Measurements from ENCODE around the gene ARID5B.
A peak's percentile ranks its signal among the peaks of the same experiment; 100 is the strongest.
"Not testable (repeated sequence)": the region's sequence is repeated elsewhere in the genome, so short reads cannot be mapped to it uniquely, and the experiment has no call there.

The ARID5B gene, protein sequence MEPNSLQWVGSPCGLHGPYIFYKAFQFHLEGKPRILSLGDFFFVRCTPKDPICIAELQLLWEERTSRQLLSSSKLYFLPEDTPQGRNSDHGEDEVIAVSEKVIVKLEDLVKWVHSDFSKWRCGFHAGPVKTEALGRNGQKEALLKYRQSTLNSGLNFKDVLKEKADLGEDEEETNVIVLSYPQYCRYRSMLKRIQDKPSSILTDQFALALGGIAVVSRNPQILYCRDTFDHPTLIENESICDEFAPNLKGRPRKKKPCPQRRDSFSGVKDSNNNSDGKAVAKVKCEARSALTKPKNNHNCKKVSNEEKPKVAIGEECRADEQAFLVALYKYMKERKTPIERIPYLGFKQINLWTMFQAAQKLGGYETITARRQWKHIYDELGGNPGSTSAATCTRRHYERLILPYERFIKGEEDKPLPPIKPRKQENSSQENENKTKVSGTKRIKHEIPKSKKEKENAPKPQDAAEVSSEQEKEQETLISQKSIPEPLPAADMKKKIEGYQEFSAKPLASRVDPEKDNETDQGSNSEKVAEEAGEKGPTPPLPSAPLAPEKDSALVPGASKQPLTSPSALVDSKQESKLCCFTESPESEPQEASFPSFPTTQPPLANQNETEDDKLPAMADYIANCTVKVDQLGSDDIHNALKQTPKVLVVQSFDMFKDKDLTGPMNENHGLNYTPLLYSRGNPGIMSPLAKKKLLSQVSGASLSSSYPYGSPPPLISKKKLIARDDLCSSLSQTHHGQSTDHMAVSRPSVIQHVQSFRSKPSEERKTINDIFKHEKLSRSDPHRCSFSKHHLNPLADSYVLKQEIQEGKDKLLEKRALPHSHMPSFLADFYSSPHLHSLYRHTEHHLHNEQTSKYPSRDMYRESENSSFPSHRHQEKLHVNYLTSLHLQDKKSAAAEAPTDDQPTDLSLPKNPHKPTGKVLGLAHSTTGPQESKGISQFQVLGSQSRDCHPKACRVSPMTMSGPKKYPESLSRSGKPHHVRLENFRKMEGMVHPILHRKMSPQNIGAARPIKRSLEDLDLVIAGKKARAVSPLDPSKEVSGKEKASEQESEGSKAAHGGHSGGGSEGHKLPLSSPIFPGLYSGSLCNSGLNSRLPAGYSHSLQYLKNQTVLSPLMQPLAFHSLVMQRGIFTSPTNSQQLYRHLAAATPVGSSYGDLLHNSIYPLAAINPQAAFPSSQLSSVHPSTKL

DNA sequence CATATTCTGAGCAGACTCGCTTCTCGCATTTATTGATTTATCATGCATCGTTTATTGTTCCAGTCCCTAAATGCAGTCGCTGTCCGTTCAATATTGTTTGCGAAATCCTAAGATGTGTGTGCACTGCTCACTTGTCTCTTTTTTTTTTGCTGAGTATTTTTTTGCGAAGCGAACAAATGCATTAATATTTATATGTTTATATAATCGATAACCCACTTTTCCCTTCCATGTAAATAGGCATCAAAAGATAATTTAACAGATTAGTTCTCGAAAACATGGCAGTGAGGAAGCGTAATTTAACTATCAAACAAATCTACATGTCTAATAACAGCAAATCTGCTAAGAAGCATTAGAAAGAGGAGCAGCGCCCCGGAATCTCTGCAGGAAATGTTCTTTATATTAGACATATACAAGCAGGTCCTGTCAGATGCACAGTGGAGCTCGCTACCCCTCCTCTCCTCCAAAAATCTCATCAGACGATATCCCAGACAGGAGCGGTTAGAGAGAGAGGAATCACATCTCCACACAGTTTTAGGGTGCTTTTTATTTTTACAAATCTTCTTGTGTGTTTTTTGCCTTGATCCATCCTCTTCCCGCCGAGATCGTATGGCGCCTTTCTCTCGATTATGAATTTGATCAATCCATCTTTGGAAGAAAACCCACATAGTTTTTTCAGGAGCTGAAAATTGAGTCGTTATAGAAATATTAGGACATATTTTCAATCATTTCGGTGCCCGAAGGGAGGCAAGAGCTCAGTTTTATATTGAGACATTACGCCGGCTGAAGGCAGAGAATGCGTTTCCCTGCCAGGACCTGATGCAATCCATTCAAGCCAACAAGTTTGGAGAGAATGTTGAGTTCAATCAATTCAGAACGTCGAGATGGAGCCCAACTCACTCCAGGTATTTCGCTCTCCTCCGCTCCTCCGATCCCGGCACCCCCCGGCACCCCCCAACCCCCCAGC, at the start of gene ARID5B:
Gene ARID5B (plus strand): TSS at position 871 of the 964 bp plus-strand sequence. CDS start 11 bp downstream, at position 882.
- DNase-seq: peak; percentile 40 to 80

DNA sequence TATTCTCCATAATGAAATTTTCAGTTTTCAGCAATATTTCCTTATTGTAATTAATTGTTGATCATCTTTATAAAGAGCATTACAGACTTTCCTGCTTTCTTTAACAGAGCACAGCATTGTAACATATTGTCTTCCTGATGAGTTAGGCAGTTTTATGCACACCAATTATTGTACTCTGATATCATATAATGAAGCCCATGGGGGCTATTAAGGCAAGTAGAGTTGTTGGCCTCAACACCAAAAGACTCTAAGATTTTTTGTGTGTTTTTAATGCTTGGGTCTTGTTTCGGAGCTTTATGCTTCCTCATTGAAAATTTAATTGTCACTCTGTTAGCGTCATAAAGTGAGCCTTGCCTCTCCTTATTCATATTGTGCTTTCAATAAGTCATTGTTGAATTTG, 49.2 kb upstream of the ARID5B start:
- no peak for DNase-seq

DNA sequence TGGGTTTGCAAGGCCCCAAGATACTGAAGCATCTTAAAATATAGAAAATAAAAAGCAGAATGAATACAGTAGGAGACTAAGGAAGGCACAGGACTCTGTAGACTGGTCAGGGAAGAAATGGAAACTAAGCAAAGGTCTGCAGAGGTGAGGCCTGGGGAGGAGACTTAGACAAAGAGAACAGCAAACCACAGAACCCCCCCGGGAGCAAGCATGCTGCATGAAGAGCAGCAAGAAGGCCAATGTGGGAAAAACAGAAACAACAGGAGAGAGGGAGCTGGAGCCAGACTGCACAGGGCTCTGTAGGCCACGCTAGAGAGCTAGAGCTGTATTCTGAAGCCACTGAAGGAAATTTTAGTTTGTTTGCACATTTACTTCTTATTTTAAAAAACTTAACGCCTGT, 45.7 kb upstream of the ARID5B start:
- no peak for DNase-seq

DNA sequence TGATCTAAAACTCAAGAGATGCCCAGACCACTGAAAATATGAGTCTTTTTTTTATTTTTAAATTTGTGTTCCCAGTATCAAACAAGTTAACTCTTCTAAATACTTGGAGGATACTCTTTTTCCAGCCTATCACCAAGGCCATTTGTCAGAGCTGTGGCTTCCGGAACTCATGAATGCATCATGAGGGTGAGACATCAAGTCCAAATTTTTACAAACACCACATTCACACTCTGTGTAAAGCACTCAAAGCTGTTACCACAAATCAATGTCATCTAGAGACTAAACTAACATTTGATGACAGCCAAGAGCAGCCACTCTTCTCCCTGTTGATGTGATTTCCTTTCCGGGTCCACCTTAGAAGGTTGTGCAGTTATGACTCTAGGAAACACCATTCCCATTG, 43.8 kb upstream of the ARID5B start:
- no peak for DNase-seq

DNA sequence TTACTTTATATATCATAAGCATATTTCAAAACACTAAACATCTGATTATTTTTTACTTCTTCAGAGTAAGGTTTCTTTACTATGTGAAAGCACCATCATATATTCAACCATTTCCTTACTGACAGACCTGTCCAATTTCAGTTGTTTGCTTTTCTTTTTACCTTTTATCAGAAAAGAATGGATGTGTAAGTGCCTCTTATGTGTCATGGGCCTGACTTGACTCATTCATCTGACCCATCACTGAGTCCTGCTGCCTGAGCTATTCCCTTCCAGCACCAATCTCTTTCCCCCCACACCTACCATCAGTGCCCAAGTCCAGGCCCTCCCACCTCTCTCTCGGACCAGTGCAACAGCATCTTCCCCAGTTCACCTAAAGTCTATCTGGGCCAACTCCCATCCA, 41.7 kb upstream of the ARID5B start:
- no peak for DNase-seq

DNA sequence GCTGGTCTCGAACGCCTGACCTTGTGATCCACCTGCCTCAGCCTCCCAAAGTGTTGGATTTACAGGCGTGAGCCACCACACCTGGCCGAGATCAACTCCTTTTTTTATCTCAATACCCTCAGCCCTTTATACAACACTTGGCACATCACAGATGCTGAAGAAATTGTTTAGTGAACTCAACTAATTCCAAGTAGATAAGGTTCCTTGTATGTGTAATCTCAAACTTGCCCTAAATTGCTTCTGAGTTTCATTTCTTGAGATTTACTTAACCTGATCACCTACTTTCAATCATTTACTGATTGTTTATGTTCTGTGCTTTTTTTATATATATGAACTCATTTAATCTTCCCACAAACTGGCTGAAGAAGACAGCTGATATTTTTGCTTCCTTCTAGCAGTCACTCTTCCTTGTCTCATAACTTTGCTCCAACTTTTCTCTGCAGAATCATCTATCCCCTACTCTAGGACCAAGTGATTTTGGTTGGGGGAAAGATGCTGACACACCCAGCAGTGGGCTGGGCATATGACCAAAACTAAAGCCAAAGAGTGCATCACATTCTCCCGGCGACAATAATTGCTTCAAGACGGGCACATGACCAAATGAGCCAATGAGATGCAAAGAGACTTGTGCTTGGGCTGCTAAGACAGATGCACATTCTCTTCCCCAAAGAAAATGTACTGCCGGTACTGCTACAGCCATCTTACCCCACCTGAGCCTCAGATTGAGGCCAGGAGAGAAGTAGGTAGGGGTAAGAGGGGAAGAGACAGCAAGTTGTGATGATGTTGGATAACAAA, 40.3 kb upstream of the ARID5B start:
- no peak for DNase-seq

DNA sequence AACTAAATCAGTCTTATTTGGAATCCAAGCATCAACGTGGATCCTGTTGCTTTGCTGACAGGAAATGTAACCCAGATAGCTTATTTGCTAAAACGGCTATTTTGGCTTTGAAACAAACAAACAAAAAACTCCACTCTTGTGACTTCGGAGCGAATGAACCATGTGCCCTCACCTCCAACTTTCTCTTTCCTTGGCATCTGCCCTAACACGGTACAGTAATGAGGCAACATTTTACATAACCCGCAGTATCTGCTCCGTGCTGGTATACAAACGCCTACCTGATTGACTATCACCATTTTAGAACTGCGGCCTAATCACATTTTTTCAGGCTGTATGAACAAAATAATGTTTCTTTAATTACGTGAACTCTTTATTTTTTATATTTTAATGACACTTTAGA, 37.5 kb upstream of the ARID5B start:
- DNase-seq: no peak

DNA sequence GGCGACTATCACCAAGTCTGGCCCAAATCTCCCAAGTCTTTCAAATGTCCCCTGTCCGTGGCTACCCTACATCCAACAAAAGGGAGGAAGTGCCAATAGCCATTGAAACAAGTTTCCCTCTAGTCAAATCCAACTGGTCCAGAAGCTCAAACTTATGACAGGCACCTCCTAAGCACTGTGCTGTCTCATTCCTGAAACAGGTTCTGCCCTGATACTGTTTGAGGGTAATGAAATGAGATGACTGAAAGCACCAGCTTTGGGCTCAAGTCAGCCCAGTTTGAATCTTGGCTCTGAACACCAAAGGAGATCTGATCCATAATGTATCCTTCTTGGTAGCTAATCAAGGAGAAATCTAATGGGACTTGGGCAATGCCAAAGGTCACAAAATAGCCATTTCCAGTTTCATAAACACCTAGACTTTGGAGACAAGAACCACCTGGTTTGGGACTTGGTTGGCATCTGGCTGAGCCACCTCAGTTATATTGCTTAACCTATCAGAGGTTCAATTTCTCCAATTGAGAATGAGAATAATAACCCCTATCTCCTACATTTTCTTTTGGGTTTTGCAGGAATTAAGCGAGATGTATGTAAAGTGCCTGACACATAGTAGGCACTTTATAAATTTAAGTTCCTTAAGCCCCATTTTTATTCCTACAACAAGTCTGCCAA, 34.7 kb upstream of the ARID5B start:
- DNase-seq: no peak

DNA sequence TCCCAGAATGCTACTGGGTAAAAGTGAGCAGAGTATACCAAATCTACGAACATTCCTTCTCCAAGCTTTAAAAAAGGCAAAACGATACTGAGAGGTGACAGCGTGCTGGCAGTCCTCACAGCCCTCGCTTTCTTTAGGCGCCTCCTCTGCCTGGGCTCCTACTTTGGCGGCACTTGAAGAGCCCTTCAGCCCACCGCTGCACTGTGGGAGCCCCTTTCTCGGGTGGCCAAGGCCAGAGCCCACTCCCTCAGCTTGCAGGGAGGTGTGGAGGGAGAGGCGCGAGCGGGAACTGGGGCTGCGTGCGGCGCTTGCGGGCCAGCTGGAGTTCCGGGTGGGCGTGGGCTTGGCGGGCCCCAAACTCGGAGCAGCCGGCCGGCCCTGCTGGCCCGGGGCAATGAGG, 34.1 kb upstream of the ARID5B start:
- DNase-seq: not testable (repeated sequence)

DNA sequence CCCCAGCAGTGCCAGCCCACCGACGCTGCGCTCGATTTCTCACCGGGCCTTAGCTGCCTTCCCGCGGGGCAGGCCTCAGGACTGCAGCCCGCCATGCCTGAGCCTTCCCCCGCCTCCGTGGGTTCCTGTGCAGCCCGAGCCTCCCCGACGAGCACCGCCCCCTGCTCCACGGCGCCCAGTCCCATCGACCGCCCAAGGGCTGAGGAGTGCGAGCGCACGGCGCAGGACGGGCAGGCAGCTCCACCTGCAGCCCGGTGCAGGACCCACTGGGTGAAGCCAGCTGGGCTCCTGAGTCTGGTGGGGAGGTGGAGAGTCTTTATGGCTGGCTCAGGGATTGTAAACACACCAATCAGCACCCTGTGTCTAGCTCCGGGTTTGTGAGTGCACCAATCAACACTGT, 33.7 kb upstream of the ARID5B start:
- not testable (repeated sequence) for DNase-seq

DNA sequence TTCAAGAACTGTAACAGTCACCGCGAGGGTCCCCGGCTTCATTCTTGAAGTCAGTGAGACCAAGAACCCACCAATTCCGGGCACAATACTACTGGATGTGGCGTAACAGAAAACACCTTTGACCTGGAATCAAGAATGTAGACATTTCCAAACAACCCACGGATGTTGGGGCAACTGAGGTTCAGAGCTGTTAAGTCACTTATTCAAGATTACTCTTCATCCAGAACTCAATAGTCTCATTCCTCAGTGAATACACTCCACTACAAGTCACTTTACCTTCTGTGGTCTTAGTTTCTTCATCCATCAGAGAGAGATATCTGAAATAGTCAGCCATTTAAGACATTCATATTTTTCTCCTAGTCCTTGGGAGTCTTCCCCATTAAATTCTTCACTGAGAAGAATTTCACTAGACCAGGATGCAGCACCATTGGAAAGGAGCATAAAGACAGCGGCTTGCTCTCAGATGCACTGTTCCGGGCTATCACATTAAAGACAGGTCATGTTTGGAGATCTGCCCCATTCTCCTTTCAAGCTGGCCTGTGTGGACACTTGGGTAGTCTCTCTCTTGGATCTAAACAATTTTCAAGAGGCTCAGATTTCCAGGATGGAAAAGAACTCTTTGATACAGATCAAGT, 32.3 kb upstream of the ARID5B start:
- no peak for DNase-seq

DNA sequence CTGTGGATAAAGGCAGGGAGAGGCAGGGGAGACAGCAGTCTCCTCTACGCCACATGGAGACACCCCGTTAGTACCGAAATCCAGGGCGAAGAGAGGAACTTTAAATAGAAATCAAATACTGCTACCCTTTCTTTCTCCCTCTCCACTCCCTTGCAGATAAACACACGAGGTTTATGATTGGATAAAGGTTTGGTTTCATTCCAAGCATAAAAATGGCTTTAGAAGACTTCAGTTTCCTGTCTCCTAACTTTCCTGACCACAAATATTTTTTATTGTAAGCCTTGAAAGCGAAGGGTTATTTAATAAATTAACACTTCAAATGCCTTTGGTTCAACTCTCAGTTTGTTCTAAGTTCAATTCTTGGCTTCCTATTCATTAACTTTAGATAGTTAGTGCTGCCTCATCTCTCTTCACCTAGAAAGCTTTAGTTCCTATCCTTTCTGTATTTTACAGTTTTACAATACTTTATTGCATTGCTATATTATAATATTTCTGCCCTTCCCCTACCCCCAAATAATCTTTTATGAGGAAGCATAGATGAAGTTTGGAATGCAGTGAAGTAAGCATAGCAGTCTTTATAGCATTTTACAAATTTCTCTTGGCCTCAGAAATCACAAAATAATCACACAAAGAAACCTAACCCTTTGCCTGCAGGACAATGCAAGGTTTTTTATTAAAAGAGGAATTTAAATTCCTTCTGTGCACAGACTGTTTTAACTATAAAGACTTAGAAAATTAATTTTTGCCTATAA, 31.5 kb upstream of the ARID5B start:
- no peak for DNase-seq

DNA sequence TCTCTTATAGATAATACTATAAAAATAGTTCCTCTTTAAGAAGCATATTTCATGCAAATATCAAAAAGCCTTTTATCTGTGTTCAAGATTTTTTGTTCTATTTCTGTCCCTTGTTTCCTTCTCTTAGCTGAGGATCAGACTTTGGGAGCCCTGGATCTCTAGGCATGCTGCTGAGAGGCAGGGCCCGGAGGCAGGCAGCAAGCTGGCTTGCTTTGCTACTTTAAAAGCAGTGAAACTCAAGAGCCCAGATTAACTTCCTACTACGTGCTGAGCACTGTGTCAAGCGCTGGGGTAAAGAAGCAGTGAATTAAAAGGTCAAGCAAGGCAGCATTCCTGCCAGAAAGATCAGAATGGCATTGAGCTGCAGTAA, 31.0 kb upstream of the ARID5B start:
- DNase-seq: no peak

DNA sequence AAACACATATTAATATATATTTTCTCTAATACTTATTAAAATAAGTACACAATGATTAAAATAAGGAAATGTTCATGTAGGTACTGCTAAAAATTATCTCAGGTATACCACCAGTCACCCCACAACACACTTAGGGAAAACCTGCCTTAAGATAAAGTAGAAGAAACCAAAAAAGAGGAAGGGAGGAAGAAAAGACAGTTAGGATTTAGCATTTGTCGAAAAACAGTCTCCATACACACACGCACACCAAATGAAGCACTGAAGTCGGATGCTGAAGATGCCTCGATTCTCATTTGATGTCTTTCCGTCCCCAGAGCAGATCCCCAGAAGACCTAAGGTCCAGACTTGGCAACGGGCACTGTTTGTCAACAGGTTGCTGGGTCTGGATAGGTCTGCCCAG, 30.0 kb upstream of the ARID5B start:
- DNase-seq: no peak

DNA sequence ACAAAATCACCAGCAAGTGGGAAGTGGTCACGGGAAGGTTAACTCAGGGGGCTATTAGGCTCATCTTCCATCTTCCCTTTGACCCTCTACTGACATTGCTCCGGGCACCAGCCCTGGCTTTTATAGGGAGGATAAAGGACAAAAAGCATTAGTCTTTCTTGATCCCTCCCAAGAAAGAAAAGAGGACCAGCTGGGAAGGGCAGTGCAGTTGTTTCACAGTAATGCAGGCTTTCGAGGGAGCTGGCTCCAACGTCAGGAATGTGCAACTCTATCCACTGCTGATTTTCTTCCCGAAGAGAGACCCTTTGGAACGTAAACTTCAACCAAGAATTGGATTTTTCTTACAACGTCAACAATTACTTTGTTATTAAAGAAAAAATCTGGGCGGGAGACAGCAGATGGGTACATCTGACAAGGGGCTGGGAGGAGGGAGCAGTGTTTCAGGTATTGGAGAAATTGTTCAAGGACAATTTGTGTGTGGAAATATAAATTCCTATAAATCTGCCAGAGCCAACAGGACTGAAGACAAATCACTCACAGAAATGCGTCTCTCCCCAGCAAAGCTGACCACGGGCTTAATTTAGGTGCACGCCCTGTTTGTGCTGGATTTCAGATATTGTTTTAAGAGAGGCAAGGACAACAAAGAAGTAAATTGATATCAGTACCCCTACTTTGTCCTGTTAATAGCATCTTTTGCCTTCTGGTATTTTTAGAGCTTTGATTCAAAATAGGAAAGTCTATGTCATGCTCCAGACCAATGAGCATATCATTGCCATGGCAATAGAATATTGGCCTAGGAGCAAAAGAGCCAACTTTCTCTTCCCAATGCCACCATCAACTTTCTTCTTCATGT, 23.4 kb upstream of the ARID5B start:
- DNase-seq: no peak

DNA sequence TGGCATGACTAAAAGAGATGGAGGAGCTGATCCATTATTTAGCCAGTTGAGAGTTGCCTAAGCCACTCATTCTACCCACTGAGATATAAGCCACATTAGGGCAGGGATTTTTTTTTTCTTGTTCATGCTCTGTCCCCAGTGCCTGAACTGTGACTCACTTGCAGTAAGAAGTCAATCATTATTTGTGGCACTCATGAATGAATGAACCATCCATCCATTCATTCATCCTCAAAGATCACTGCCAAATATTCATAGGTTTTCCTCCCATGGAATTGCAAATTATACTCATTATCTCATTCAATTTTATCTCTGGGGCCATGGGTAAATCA, 22.8 kb upstream of the ARID5B start:
- no peak for DNase-seq

DNA sequence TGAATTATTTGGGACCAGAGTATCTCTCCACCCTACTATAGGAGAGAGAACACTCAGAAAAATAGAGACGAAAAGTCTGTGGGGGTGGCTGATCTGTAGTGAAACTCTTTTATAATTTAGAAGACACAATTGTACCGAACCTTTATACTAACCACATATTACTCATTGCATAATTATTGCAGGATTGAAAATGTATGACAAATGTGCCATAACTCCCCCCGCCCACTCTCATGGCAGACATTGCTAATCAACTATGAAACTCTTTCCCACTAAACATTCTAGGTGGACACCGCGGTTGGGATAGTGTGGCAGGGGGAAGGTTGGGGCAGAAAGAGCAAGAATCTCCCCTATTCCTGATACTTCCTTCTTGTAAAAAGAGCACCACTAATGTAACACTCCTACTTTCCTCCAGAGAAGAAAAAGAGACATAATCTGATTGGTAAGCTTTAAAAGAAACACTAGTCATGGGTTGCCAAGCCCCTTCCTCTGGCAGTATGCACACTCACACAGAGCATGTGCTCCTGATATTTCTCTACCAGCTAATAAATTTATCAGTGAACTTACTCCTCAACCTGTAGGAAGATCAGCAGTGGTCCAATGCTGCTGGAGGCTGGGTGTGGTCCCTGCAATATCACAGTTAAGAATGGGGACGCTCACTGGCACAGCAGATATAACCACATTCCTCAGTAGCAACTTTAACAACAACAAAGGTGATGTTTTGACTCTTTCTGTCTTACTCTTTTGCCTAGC, 18.7 kb upstream of the ARID5B start:
- no peak for DNase-seq

Measured in hippocampal formation (tissue), 2 donors.